ENCODE measurements around the gene RALGPS1.
"Not testable (repeated sequence)": the region's sequence is repeated elsewhere in the genome, so short reads cannot be mapped to it uniquely, and the experiment has no call there.

- TF ChIP-seq, protein P1, sequence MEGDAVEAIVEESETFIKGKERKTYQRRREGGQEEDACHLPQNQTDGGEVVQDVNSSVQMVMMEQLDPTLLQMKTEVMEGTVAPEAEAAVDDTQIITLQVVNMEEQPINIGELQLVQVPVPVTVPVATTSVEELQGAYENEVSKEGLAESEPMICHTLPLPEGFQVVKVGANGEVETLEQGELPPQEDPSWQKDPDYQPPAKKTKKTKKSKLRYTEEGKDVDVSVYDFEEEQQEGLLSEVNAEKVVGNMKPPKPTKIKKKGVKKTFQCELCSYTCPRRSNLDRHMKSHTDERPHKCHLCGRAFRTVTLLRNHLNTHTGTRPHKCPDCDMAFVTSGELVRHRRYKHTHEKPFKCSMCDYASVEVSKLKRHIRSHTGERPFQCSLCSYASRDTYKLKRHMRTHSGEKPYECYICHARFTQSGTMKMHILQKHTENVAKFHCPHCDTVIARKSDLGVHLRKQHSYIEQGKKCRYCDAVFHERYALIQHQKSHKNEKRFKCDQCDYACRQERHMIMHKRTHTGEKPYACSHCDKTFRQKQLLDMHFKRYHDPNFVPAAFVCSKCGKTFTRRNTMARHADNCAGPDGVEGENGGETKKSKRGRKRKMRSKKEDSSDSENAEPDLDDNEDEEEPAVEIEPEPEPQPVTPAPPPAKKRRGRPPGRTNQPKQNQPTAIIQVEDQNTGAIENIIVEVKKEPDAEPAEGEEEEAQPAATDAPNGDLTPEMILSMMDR (IDR thresholded peaks at IDR 0.05 in 8 of 11, conservative IDR thresholded peaks at IDR 0.05 in 3 of 11) = not testable (repeated sequence)
- TF ChIP-seq POLR2A, POLR2AphosphoS5 (IDR thresholded peaks at IDR 0.05): not testable (repeated sequence)
Measured at GRCh38 chr9:127017979-127018378, 103.4 kb downstream of the RALGPS1 start.
